ENCODE data around the gene ACTRT2. TPM values are rescaled to one million over a fixed set of nuclear protein-coding genes. Genes with fewer than 3 reads are reported as not detected.

The ACTRT2 gene
- total RNA-seq, 1 donor from 2014 or later = not detected

DNA sequence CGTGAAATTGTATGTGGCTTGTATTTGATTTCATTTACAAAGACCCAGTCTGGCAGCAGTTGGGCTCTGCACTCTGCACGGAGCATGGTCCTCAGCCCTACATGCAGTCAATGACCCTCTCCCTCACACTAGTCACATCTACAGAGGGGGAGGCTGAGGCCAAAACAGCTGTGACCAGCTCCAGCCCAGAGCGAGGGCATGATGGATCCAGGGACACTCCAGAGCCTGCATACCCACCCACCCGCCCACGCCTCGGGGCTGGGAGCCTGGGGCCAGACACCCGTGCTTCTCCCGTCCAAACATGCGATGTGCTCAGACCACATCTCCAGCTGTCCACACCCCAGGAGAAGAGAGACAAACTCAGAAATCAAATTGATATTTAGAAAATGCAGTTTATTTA is 33.8 kb downstream of the ACTRT2 start:
- no peak for DNase-seq

DNA sequence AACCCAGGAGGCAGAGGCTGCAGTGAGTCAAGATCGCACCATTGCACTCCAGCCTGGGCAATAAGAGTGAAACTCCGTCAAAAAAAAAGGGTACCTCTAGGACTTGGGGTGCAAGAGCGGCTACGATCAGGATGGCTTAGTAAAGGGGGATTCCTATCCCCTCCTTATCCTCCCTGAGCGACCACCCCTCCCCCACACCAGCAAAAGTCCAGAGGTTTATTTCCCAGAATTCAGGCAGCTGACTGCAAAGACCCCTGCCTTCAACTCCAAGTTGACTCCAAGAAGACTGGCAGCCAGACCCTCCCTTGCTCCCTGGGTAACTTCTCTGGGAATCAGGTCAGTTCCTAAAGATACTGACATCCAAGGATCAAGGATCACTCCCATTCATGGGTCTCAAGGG is 35.4 kb downstream of the ACTRT2 start:
- DNase-seq = no peak

DNA sequence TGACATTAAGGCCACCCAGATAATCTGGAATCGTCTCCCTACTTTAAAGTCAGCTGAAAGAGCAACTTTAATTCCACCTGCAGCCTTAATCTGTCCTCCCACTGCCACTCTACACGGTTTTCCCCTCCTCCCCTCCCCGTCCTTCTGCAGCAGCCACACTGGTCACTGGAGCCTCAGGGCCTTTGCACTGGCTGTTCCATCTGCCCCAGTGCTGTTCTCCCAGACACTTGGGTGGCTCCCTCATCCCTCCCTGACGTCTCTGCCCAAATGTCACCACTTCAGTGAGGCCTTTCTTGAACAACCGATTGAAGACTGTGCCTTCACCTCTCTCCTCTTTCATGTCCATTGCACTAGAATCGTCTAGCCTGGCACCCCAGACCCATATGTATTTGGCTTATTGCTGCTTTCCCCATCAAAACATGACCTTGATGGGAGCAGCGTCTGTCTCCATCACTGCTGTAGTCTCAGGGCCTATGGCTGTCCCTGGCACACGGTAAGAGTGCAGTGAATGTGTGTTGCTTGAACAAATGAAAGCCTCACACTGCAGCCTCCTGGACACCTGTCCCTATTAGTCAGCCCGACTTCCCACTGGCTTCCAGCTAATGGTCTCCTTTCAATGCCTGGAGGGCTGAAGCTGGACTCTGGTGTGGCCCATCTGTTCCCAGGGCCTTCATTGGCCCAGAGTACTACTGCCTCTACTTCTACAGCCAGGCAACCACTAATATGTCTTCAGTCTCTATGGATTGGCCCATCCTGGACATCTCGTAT is 37.2 kb downstream of the ACTRT2 start:
- DNase-seq = no peak

DNA sequence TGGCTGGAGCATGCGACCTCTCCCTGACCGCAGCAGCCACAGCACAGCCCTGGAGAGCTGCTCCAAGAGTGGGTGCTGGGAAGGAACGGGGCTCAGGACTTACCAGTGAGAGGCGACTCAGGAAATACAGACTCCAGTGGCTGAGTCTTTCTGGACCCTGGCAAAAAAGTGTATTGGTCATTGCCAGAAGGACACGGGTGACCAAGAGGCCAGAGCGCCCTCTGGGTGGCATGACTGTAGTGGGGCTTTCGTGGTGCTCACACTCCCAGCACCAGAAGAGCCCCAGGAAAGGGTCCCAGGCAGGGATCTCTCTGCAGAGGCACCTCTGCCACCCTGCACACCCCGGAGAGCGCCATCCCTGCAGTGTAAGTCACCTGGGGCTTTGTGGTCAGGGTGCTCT is 38.9 kb downstream of the ACTRT2 start:
- DNase-seq = no peak

DNA sequence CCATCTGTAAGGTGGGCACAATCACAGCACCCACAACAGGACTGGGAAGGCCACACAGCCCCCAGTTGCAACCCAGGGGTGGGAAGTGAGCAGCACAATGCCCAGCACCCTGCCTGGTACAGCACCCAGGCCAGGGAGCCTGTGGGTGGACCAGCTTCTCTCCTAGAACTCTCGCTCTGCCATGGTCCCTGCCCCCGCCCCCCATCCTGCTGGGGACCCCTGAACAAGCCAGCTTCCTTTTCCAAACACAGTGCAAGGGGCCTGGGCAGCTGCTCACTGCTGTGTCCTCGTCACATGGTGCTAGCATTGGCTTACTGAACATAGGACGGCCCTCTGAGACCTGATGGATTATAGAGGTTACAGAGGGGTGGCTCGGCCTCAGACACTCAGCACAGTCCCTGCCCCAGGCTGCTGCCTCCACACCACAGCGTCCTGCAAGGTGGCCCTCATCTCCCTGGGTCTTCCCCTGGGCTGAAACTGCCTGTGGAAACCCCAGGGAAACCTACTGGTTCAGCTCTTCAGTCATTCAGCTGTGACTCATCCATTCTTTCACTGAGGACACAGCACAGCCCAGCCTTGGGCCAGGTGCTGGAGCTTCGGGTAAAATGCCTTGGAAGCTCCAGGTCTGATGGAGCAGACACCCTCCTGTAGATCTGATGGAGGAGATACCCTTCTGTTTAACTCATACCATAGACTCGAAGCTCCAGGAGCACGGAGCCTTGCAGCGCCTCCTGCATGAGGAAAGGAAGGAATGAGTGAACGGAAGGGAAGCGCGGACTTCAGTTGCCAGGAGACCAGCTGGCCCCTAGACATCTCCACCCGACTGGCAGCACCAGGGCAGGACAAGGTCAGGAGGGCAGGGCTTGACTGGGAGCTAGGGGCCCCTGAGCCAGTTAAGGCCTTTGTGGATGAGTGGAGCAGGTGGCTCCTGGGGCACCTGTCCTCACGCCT is 39.6 kb downstream of the ACTRT2 start:
- DNase-seq = no peak

DNA sequence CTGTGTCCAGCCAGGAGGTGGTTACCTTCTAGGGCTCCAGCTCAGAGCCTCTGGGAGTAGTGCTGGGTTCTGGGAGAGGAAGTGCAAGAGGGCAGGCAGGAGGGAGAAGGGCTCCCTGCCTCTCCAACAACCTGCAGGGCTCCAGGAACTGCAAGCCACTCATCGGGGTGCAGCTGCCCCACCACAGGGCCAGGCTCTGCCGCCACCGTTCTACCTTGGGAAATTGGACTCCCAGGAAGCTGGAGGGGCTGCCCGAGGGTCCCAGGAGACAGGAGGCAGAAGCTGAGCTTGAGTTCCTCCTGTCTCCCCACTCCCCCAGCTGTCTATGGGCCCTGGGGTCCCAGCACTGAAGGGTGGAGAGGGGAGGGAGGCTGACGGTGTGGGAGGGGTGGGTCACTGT is 40.3 kb downstream of the ACTRT2 start:
- DNase-seq = no peak

DNA sequence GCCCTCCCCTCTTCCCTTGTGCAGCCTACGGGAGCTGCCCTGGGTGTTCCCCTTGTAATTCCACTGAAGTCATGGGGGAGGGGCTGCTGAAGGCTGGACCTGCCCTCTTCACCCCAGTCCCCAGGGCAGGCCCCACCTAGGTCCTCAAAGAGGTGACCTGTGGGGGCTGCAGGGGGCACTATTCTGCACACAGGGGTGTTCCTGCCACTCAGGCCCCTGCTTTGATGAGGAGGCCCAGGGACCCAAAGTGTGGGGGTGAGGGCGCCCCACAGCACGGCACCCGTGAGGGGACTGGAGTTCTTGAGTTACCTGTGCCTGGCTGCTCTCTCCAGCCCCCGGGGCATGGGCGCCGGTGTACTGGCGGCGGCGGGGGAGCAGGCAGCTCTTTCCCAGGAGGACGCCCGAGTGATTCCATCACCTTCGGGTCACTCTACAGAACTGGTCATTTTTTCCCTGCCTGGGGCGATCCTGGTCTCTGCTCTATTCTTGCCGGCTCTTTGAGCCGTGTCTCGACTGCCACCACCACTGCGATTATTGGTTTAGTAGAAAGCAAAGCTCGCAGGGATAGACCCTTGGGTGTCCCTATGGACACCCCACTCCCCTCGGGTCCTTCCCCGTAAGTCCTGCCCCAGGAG is 40.8 kb downstream of the ACTRT2 start:
- no peak for DNase-seq

DNA sequence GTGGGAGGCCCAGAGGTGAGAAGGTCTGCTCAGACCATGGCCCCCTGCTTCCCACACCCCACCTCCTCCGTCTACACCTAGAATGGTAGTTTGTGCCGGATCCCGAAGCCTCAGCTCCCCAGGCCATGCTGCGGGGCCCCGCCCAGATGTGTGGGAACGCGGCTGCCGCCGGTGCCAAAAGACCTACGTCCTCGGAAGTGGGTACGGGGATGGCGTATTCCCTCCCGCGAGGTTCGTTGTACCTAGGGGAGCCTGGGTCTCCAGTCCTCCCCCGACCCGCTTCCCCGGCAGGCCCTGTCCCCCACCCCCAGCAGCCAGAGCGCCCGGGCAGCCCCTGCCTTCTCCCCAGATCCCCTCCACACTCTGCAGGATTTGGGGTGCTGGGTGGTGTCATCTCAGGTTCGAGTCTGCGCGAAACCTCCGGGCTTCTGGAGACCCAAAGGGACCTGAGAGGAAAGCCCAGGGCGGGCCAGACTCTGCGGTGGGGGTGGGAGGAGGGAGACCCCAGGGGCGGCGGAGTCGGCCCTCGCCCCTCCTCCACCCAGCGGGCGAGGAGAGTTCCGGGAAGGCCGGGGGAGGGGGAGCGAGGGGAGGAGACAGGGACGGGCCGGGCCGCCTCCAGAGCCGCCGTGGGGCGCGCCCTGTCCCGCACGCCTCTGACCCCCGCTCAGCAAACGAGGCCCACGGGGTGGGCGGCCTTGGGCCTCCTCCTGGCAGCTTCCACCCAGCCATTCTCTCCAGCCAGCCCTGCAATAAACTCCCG is 41.5 kb downstream of the ACTRT2 start:
- DNase-seq = no peak

DNA sequence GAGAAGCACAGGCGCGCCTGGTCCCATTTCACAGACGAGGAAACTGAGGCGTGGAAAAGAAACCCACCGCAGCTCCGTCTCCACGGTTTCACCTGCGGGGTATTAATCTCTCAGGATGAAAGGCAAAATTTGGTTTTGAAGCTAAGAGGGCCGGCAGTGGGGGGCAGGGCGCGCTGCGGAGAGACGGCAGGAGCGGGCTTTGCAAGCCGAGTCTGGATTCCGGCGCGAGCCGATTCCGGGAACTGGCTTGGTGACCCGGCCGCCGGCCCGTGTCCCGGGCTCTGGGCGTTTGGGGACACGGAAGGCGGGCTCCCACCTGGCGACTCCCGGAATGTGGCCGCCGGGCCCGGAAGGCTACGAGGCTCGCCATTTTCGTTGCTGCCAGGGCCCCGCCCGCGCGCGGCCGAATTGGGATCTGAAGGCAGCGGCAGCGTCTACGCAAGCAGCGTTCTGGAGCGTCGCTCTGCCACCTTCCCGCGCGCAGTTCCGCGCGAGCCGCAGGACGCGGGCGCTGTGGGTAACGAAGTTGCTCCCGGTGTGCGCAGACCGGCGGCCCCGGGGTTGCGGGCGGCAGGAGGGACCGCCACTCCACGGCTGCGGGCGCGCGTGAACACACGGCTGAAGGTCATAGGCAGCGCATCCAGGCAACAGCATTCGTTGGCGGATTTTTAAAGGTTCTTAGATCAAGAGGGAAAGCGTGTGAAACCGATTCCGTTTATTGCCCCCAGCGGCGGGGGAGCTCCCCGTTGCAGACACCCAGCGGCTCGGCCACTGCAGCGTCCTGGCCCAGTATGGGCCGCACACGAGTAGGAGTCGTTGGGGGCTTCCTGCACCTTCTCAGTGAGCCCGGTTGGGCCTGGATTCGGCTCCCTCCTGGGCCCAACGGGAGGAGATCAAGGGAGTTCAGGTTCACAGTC is 42.4 kb downstream of the ACTRT2 start:
- no peak for DNase-seq

DNA sequence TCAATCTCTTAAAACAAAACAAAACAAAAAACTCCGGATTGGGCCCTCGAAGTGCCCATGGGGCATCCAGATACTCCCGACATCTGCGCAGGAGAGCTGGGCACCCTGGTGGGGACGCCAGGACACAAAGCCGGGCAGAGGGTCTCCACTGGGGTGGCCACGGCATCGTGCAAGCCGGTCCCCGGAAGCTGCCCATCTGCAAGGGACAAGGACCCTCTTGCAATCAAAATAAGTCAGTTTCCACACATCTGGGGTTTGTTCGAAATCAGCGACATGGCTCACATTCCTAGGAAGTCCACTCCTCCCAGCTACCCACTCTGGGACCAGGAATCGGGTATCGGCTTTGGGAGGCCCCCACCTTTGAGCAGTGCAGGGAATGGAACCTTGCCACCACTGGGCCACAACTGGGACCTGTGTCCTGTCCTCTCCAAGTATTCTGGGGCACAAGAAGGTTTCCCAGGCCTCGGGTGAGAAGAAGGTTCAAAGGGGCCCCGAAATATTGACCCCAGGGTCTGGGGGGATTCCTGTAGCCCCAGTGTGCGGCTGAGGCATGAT is 43.1 kb downstream of the ACTRT2 start:
- DNase-seq = no peak

DNA sequence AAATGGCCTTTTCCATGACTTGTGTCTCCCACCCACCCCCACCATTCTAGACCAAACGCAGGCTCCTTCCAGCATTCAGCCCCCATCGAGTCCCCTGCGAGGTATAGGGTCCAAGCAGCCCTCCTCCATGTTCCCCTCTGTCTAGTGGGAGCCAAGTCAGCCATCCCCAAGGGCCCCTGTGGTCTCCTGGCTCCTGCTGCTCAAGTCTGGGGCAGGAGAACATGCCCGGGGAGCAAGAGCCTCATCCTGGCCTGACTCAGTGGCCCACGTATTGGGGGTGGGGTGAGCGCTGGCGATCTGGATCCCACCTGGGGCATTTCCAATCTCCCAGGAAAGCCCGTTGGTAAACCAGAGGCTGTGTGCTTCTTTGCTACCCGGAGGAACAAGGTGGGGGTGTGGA is 43.6 kb downstream of the ACTRT2 start:
- no peak for DNase-seq

DNA sequence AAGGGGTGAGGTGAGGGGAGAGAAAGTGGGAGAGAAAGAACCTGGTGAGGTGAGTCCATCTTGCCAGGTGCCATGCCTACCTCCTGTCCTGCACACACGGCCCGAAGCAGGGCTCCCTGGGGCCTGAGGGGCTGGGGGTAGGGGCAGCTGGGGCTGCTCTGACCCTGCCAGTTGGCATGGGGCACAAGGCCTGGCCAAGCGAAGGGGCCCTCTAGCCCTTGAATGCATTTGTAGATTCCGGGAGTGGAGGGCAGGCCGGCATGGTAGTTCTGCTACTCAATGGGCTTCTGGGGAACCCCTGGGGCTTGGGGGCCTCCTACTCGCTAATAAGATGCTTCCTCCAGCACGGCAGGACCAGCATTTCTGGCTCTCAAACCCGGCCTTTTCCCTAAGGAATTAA is 44.1 kb downstream of the ACTRT2 start:
- DNase-seq = no peak

DNA sequence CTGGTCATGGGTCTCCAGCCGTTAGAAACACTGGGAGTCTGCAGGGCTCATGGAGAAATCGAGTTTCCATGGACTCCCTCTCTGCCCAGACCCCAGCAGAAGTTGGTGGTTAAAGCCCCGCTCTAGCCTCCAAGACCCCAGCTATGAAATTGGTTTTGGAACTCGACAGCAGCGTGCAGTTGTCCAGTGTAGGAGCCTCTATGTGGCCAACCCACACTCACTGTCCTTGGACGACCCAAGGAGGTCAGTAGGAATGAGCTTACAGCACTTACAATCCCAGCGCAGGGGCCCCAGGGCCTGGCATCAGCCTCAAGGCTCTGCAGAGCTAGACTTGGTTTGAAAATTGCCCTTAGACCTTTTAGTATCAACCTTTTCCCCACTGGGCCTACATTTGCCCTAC is 44.5 kb downstream of the ACTRT2 start:
- DNase-seq = no peak

DNA sequence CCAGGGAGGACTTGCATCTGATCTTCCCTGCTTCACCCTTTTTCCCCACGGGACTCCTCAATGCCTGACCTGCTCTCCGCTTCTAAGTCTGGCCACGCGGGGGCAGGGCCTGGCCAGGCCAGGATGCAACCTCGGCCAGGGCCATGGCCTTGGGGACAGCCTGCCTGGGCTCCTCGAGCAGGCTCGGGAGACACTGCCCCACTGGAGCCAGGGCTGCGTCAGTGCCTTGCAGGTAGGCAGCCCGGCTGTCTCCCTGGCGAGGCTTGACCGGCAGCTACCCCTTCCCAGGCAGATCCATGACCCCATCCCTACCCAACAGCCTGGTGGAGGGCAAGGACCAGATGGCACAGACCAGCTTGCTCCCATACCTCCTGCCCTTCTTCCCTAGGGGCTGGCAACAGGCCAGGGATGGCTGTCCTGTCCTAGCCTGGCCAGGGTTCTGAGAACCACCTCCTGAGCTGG is 45.0 kb downstream of the ACTRT2 start:
- no peak for DNase-seq

DNA sequence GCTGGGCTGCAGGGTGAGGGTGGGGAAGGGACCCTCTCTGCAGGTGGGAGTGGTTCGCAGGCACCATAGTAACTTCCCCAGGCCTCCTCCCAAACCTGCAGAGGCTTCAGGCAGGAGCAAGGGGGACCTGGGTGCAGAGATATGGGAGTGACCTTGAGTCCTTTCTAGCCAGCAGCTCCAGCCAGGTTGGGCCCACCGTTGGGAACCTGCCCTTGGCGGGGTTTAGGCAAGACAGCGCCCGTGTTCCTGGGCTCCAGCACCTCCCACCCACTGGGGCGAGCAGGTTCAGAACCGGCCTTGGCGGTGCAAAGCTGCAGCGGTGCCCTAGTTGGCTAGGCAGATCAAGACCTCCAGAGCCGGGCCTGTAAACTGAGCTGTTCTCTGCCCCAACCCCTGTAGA is 45.6 kb downstream of the ACTRT2 start:
- no peak for DNase-seq

DNA sequence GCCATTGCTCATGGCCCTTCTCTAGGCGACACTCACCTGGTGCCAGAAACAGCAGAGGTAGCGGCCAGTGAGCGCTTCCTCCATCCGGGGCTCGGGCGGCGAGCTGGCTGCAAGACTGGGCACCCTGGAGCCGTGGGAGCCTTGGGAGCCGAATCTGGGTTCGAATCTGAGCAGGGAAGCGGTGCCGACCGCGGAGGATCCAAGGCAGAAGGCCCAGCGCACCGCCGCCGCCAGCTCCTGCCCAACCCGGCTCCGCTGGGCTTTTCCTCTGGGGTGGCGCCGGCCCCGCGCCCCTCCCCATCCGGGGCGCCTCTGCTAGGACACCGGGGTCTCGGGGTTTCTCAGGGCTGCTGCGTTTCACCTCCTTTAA is 46.0 kb downstream of the ACTRT2 start:
- DNase-seq = no peak

DNA sequence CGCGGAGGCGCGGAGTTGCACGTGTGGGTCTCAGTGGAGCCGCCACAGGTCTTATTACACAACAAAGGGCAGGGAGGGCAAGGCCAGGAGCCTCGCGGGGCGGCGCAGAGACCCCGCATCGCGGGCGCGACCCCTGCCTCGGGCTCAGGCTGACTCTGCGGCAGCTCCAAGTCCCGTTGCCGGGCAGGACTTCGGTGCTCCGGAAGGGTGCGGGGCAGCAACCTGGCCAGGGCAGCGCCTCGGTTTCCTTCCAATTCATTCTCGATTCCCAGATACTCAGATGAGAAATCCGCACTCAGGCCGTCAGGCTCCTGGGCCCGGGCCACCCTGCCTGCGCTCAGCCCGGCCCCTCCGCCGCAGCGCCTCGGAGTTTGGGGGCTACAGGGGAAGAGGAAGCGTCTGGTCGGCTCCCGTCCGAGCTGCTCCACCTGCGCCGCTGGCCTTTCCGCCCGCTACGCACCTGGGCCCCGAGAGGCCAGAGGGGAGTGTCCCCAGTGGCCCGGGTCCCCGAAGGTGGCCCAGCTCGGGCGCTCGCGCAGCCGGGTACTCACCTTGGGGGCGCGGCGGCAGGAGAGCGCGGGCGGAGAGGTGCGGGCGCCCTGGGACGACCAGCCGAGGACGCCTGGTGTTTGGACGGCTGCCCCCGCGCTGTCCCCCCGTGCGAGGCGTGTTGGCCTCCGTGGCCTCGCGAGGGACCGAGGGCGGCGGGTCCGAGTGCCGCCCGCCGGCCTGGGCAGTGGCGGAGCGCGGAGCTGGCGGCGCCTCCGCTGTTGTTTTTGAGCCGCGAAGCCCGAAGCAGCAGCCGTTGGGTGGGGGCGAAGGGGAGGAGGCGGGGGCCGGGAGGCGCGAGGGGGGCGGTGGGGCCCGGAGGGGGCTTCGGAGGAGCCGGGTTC is 46.6 kb downstream of the ACTRT2 start:
- no peak for DNase-seq

DNA sequence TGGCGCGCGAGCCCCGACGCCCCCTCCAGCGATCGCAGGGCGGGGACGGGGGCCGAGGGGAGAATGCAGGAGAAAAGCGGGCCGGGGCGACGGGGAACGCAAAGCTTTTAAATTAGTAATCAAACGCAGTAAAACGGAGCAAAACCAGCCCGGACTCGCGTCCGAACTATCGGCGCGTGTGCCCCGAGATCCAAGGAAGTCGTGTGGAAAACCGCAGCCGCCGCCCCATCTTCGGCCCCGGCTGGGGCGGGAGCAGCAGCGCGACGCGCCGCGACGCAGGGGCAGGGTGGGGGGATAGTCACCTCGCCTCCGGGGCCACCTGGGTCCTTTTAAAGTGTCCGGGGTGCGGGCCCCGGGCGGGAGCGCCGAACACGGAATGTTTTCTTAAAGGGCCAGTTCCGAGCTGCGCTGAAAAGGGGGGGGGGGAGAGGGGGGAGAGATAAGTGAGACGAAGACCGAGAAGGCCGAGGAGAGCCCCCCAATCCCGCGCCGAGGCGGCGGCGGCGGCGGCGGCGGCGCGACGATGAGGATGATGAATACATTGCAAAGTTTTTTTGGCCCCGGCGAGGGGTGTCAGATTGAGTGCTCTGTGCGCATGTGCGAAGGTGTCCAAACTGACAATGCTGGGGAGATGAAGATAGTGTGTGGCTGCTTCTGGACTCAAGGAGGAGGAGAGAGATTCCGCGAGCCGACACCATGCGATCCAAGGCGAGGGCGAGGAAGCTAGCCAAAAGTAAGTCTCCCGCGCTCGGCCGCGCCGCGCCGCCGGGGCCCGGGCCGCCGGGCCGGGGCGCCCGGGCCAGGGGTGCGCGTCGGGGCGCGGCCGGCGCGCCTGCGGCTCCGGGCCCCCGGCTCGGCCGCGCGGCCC is 47.5 kb downstream of the ACTRT2 start, which contains the start of gene PRDM16:
TSS of gene PRDM16 (plus strand) at position 640 of the 868 bp plus-strand sequence. CDS start at position 697, 57 bp downstream.
- DNase-seq = no peak
